ENCODE results near the gene ZNF365. TPM values are rescaled to one million over a fixed set of nuclear protein-coding genes. Genes with fewer than 3 reads are reported as not detected.

Gene ZNF365
- total RNA-seq, 1 experiment from 2014 or later, result 22.8 TPM

- Histone ChIP-seq H3K9me3 (ENCODE audit: control insufficient read depth, insufficient read depth, low read depth, low read length) (no peaks in the 10 kb centered on the region), H3K36me3 (ENCODE audit: control insufficient read depth, insufficient read depth, low read length) (no peaks in the 10 kb centered on the region), H3K27ac (ENCODE audit: low read length) (no peak overlapping the region), H3K27me3 (ENCODE audit: control insufficient read depth, insufficient read depth, low read length) (no peaks in the 10 kb centered on the region), H3K4me1 (ENCODE audit: control insufficient read depth, insufficient read depth, low read length) (no peaks in the 10 kb centered on the region), H3K4me3 (ENCODE audit: low read depth in 2 of 2, low read length in 2 of 2) (no peak overlapping the region)
- ChIA-PET POLR2A (no interaction called here), CTCF (no interaction called here)
- ATAC-seq (no peak), DNase-seq (ENCODE audit: low read depth, low spot score) (no peak)
- TF ChIP-seq SIN3A (IDR thresholded peaks at IDR 0.05; ENCODE audit: borderline replicate concordance, insufficient read depth, low read depth, low read length) (no peak), REST (IDR thresholded peaks at IDR 0.05; ENCODE audit: insufficient read depth in 1 of 2, low read depth in 2 of 2, low read length in 1 of 2) (no peak), CTCF (IDR thresholded peaks at IDR 0.05) (no peak), TCF7L2 (IDR thresholded peaks at IDR 0.05; ENCODE audit: low read depth, low read length) (no peak)
- intact Hi-C loops (cut with micrococcal nuclease; ENCODE audit: unreplicated experiment), result no loop called here
- no TSS peak for BruUV-seq (replicated peaks)
- in situ Hi-C loops (cut with HindIII; ENCODE audit: low pct_unique_long_range_greater_than_20kb, low sequenced_read_pairs), result no loop called here
These were observed 68.9 kb downstream of the ZNF365 start for GRCh38 chr10:62442894-62443669.

- in situ Hi-C loops (cut with HindIII; ENCODE audit: low pct_unique_long_range_greater_than_20kb, low sequenced_read_pairs) (no loop called here), intact Hi-C loops (cut with micrococcal nuclease; ENCODE audit: unreplicated experiment) (no loop called here)
- CTCF ChIA-PET, result no interaction called here
- no peak overlapping the region for H3K27ac ChIP-seq (ENCODE audit: low read length)
- TF ChIP-seq REST (IDR thresholded peaks at IDR 0.05; ENCODE audit: insufficient read depth in 1 of 2, low read depth in 2 of 2, low read length in 1 of 2) (no peak), SIN3A (IDR thresholded peaks at IDR 0.05; ENCODE audit: borderline replicate concordance, insufficient read depth, low read depth, low read length) (no peak), POLR2AphosphoS5 (IDR thresholded peaks at IDR 0.05; ENCODE audit: low read depth, low read length) (no peak), TCF7L2 (IDR thresholded peaks at IDR 0.05; ENCODE audit: low read depth, low read length) (no peak), CTCF (IDR thresholded peaks at IDR 0.05) (no peak)
- H3K4me1 ChIP-seq (ENCODE audit: control insufficient read depth, insufficient read depth, low read length), result no peaks in the 10 kb centered on the region
- POLR2A ChIA-PET, result no interaction called here
- no peaks in the 10 kb centered on the region for H3K9me3 ChIP-seq (ENCODE audit: control insufficient read depth, insufficient read depth, low read depth, low read length)
- no peak for DNase-seq (ENCODE audit: low read depth, low spot score)
- no peak overlapping the region for H3K4me3 ChIP-seq (ENCODE audit: low read depth in 2 of 2, low read length in 2 of 2)
- BruUV-seq (replicated peaks), result no TSS peak
- no peaks in the 10 kb centered on the region for H3K27me3 ChIP-seq (ENCODE audit: control insufficient read depth, insufficient read depth, low read length)
- H3K36me3 ChIP-seq (ENCODE audit: control insufficient read depth, insufficient read depth, low read length), result no peaks in the 10 kb centered on the region
- no peak for ATAC-seq
These were observed 69.7 kb downstream of the ZNF365 start for GRCh38 chr10:62443866-62444265.

Measured in Panc1 (cell line).